Measurements from ENCODE around the gene UQCR10. TPM values are rescaled to one million over a fixed set of nuclear protein-coding genes. Genes with fewer than 3 reads are reported as not detected.
A peak's percentile ranks its signal among the peaks of the same experiment; 100 is the strongest.

Gene UQCR10
- total RNA-seq, 1 experiment from 2014 or later: 119 TPM

DNA sequence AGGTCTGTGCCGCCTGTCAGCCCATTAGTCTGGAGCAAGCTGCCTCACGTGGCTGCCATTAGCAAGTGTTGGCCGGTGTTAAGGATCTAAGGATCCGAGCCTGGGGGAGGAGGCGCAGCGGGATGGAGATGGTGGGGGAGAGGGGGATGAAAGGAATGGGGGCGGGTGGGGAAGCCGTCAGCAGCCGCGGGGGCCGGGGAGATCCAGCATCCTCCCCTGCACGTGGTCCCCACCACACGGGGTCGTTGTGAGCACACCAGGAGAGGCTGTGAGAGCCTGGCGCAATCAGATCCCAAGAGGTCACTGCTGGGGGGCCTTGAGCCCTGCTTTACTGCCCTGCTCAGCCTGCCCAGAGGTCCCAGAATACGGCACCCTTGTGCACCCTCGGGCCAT is 40.0 kb upstream of the UQCR10 start:
- Histone ChIP-seq H3K9me2 (ENCODE audit: insufficient read depth) (no peaks in the 10 kb centered on the region), H3K79me2 (ENCODE audit: insufficient read depth, low read length) (no peaks in the 10 kb centered on the region), H3K4me1 (ENCODE audit: control insufficient read depth in 1 of 2, insufficient read depth in 2 of 2, low read length in 2 of 2) (peaks cover 0 to 9% of the 10 kb centered on the region in 2 experiments; a peak in 2 of 4 replicates), H3K4me2 (ENCODE audit: low read length) (peak overlapping the region; percentile 25; the same call in 1 of the 2 replicates), H3K27me3 (ENCODE audit: insufficient read depth, low read length) (no peaks in the 10 kb centered on the region), H2AFZ (ENCODE audit: low read depth, low read length, poor library complexity, severe bottlenecking) (no peak overlapping the region), H3K36me3 (ENCODE audit: control insufficient read depth in 1 of 2, insufficient read depth in 2 of 2, low read length in 2 of 2) (no peaks in the 10 kb centered on the region), H3K9me3 (ENCODE audit: control insufficient read depth in 1 of 2, insufficient read depth in 1 of 2, low read depth in 1 of 2, low read length in 2 of 2) (no peaks in the 10 kb centered on the region), H3K4me3 (replicated peaks in 1 of 2; ENCODE audit: low read depth in 1 of 2, low read length in 2 of 2) (no peak overlapping the region), H3K27ac (ENCODE audit: low read depth, low read length) (no peak overlapping the region), H4K20me1 (ENCODE audit: insufficient read depth) (no peaks in the 10 kb centered on the region), H3K9ac (ENCODE audit: low read length) (no peak overlapping the region)
- DNase-seq (ENCODE audit: low read depth, low spot score): no peak
- RAD21 ChIA-PET (ENCODE audit: low non-redundant PET in 1 of 2, low total read pairs in 2 of 2, uncharacterized antibody in 2 of 2, unreplicated experiment in 2 of 2): no interaction called here
- peak; percentile 79 for ATAC-seq
- CTCF ChIA-PET: interaction anchor here (0.6 to 1.2 kb wide), 3 partner anchors 278 to 552 kb away, joined by 3 to 6 read pairs (median 4); no protein-coding TSS in a partner anchor
- POLR2A ChIA-PET: no interaction called here
- intact Hi-C loops (cut with micrococcal nuclease): no loop called here
- no TSS peak for BruUV-seq (replicated peaks)
- TF ChIP-seq TCF7L2 (IDR thresholded peaks at IDR 0.05; ENCODE audit: borderline replicate concordance, extremely low read depth, insufficient read depth, insufficient read length): peak; percentile 41
- TF ChIP-seq RAD21 (IDR thresholded peaks at IDR 0.05; ENCODE audit: low read depth): peak; percentile 64
- peak in 2 of 3 experiments; percentile 25 to 27; a peak in 3 of 6 replicates for TF ChIP-seq CTCF (IDR thresholded peaks at IDR 0.05 in 2 of 3, conservative IDR thresholded peaks at IDR 0.05 in 1 of 3; ENCODE audit: borderline replicate concordance in 1 of 3, insufficient read depth in 1 of 3, low read depth in 2 of 3, low read length in 2 of 3)
- no peak for TF ChIP-seq JUND (IDR thresholded peaks at IDR 0.05)

GRCh38 chr22:29729161-29729560 is 38.0 kb upstream of the UQCR10 start:
- Histone ChIP-seq H3K4me1 (ENCODE audit: control insufficient read depth in 1 of 2, insufficient read depth in 2 of 2, low read length in 2 of 2) (peaks cover 0 to 6% of the 10 kb centered on the region in 2 experiments; a peak in 2 of 4 replicates), H4K20me1 (ENCODE audit: insufficient read depth) (no peaks in the 10 kb centered on the region), H3K9me2 (ENCODE audit: insufficient read depth) (no peaks in the 10 kb centered on the region), H3K4me2 (ENCODE audit: low read length) (no peak overlapping the region), H3K9me3 (ENCODE audit: control insufficient read depth in 1 of 2, insufficient read depth in 1 of 2, low read depth in 1 of 2, low read length in 2 of 2) (no peaks in the 10 kb centered on the region), H3K79me2 (ENCODE audit: insufficient read depth, low read length) (no peaks in the 10 kb centered on the region), H3K4me3 (replicated peaks in 1 of 2; ENCODE audit: low read depth in 1 of 2, low read length in 2 of 2) (no peak overlapping the region), H3K27me3 (ENCODE audit: insufficient read depth, low read length) (no peaks in the 10 kb centered on the region), H2AFZ (ENCODE audit: low read depth, low read length, poor library complexity, severe bottlenecking) (no peak overlapping the region), H3K36me3 (ENCODE audit: control insufficient read depth in 1 of 2, insufficient read depth in 2 of 2, low read length in 2 of 2) (no peaks in the 10 kb centered on the region), H3K27ac (ENCODE audit: low read depth, low read length) (no peak overlapping the region), H3K9ac (ENCODE audit: low read length) (no peak overlapping the region)
- RAD21 ChIA-PET (ENCODE audit: low non-redundant PET in 1 of 2, low total read pairs in 2 of 2, uncharacterized antibody in 2 of 2, unreplicated experiment in 2 of 2): no interaction called here
- BruUV-seq (replicated peaks): no TSS peak
- no peak for ATAC-seq
- no peak for DNase-seq (ENCODE audit: low read depth, low spot score)
- POLR2A ChIA-PET: no interaction called here
- CTCF ChIA-PET: no interaction called here
- intact Hi-C loops (cut with micrococcal nuclease): no loop called here
- TF ChIP-seq EGR1 (IDR thresholded peaks at IDR 0.05; ENCODE audit: low read depth) (no peak), SP1 (IDR thresholded peaks at IDR 0.05; ENCODE audit: low read depth) (no peak), EZH2phosphoT487 (IDR thresholded peaks at IDR 0.05; ENCODE audit: borderline replicate concordance) (no peak), CTCF (IDR thresholded peaks at IDR 0.05 in 2 of 3, conservative IDR thresholded peaks at IDR 0.05 in 1 of 3; ENCODE audit: borderline replicate concordance in 1 of 3, insufficient read depth in 1 of 3, low read depth in 2 of 3, low read length in 2 of 3) (no peak), MAX (IDR thresholded peaks at IDR 0.05) (no peak), ZNF274 (IDR thresholded peaks at IDR 0.05; ENCODE audit: low read depth, low read length) (no peak), EZH2 (IDR thresholded peaks at IDR 0.05) (no peak), ZFX (IDR thresholded peaks at IDR 0.05) (no peak), SRF (IDR thresholded peaks at IDR 0.05; ENCODE audit: low read depth) (no peak), FOSL1 (IDR thresholded peaks at IDR 0.05; ENCODE audit: low read depth) (no peak)
- TF ChIP-seq, protein P1, sequence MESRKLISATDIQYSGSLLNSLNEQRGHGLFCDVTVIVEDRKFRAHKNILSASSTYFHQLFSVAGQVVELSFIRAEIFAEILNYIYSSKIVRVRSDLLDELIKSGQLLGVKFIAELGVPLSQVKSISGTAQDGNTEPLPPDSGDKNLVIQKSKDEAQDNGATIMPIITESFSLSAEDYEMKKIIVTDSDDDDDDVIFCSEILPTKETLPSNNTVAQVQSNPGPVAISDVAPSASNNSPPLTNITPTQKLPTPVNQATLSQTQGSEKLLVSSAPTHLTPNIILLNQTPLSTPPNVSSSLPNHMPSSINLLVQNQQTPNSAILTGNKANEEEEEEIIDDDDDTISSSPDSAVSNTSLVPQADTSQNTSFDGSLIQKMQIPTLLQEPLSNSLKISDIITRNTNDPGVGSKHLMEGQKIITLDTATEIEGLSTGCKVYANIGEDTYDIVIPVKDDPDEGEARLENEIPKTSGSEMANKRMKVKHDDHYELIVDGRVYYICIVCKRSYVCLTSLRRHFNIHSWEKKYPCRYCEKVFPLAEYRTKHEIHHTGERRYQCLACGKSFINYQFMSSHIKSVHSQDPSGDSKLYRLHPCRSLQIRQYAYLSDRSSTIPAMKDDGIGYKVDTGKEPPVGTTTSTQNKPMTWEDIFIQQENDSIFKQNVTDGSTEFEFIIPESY (IDR thresholded peaks at IDR 0.05; ENCODE audit: extremely low read depth, insufficient replicate concordance, low read length): no peak

All from HCT116 (cell line).